ENCODE measurements around the gene SLC45A3.

Gene SLC45A3

DNA sequence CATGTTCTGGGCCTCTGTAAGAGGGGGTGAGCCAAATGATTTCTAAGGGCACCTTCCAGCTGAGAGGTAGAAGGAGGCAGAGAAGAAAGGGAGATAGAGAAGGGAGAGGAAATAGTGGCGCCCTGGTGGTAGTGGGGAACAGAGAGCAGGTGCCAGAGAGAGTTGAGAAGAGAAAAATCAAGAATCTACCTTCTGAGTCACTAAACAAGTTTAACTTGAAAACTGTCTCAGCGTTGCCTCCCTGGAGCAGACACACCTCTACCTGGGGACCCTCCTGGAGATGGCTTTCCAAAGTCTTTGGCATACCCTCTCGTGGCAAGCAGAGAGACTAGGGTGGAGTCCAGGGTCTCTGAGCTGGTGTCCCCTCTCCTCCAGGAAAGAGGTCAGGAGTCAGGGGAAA is 1.1 kb upstream of the SLC45A3 start:
- TF ChIP-seq EZH2 (IDR thresholded peaks at IDR 0.05; ENCODE audit: borderline replicate concordance, low read length), result no peak
- TF ChIP-seq, protein P1, sequence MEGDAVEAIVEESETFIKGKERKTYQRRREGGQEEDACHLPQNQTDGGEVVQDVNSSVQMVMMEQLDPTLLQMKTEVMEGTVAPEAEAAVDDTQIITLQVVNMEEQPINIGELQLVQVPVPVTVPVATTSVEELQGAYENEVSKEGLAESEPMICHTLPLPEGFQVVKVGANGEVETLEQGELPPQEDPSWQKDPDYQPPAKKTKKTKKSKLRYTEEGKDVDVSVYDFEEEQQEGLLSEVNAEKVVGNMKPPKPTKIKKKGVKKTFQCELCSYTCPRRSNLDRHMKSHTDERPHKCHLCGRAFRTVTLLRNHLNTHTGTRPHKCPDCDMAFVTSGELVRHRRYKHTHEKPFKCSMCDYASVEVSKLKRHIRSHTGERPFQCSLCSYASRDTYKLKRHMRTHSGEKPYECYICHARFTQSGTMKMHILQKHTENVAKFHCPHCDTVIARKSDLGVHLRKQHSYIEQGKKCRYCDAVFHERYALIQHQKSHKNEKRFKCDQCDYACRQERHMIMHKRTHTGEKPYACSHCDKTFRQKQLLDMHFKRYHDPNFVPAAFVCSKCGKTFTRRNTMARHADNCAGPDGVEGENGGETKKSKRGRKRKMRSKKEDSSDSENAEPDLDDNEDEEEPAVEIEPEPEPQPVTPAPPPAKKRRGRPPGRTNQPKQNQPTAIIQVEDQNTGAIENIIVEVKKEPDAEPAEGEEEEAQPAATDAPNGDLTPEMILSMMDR (IDR thresholded peaks at IDR 0.05; ENCODE audit: low read length), result no peak
- H3K4me2 ChIP-seq (ENCODE audit: low read length), result no peak overlapping the region
- H3K79me2 ChIP-seq (ENCODE audit: insufficient read depth, low read length), result no peaks in the 10 kb centered on the region
- H3K27me3 ChIP-seq (ENCODE audit: insufficient read depth, low read length), result no peaks in the 10 kb centered on the region; the same call in 1 of the 2 replicates
- no peaks in the 10 kb centered on the region for H4K20me1 ChIP-seq (ENCODE audit: insufficient read depth, low read length)
- no peaks in the 10 kb centered on the region for H3K36me3 ChIP-seq (ENCODE audit: insufficient read depth, low read length)
- no peak overlapping the region for H2AFZ ChIP-seq (ENCODE audit: low read length)
- H3K9me2 ChIP-seq (ENCODE audit: low read depth, low read length), result no peaks in the 10 kb centered on the region
- peaks cover 11% of the 10 kb centered on the region for H3K4me1 ChIP-seq (ENCODE audit: insufficient read depth, low read length, severe bottlenecking)
- no peak overlapping the region for H3K9ac ChIP-seq (ENCODE audit: low read length)
- H3K9me3 ChIP-seq (ENCODE audit: low read length), result no peaks in the 10 kb centered on the region
- no peak overlapping the region for H3K27ac ChIP-seq (ENCODE audit: low read depth, low read length, poor library complexity, severe bottlenecking)
- H3F3A ChIP-seq (ENCODE audit: insufficient read depth, low read length), result no peaks in the 10 kb centered on the region
- no peak overlapping the region for H3K4me3 ChIP-seq (ENCODE audit: low read depth, low read length, poor library complexity, severe bottlenecking)

DNA sequence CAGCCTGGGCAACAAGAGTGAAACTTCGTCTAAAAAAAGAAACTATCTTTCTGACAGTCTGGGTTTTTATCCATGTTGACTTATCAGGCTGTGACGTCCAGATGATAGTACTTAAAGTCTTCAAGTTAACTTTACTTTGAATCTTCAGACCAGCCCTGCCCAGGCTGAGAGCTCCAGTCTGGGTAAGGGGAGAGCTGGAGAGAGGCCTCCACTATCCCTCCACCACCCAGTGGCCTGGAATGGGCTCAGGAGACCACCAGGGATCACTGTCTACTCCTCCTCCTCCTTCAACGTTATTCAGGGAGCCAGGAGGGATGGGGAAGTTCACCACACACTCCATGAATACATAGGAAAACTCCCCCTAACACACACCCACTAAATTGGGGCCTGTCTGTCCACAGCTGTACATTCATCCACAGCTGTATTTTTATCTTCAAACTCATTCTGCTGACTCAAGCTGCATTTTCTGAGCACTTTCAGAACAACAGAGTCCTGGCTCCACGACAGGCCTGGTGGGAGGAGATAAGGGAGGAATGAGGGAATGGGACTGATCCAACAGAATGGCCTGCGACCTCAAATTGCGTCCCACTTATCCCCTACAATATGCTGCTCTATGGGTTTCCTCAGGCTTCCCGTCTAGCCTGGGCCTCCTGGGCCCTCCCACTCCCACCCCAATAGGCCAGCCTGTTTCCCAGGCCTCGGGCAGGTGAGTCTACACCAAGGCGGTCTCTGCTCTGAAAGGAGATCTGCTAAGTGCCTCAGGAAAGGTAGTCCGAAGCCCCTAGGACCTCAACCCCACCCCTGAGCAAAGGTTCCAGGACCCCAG is 1.8 kb downstream of the SLC45A3 start:
- no peaks in the 10 kb centered on the region for H4K20me1 ChIP-seq (ENCODE audit: insufficient read depth, low read length)
- no peak overlapping the region for H3K9ac ChIP-seq (ENCODE audit: low read length)
- no peaks in the 10 kb centered on the region for H3K9me3 ChIP-seq (ENCODE audit: low read length)
- H3K4me1 ChIP-seq (ENCODE audit: insufficient read depth, low read length, severe bottlenecking), result peaks cover 11% of the 10 kb centered on the region
- no peak overlapping the region for H3K4me2 ChIP-seq (ENCODE audit: low read length)
- no peaks in the 10 kb centered on the region for H3K36me3 ChIP-seq (ENCODE audit: insufficient read depth, low read length)
- no peak overlapping the region for H3K27ac ChIP-seq (ENCODE audit: low read depth, low read length, poor library complexity, severe bottlenecking)
- H3K27me3 ChIP-seq (ENCODE audit: insufficient read depth, low read length), result no peaks in the 10 kb centered on the region; the same call in 1 of the 2 replicates
- H3K9me2 ChIP-seq (ENCODE audit: low read depth, low read length), result no peaks in the 10 kb centered on the region
- H3K4me3 ChIP-seq (ENCODE audit: low read depth, low read length, poor library complexity, severe bottlenecking), result no peak overlapping the region
- no peak overlapping the region for H2AFZ ChIP-seq (ENCODE audit: low read length)
- TF ChIP-seq, protein P1 (IDR thresholded peaks at IDR 0.05; ENCODE audit: low read length), result no peak
- no peaks in the 10 kb centered on the region for H3F3A ChIP-seq (ENCODE audit: insufficient read depth, low read length)
- H3K79me2 ChIP-seq (ENCODE audit: insufficient read depth, low read length), result no peaks in the 10 kb centered on the region

DNA sequence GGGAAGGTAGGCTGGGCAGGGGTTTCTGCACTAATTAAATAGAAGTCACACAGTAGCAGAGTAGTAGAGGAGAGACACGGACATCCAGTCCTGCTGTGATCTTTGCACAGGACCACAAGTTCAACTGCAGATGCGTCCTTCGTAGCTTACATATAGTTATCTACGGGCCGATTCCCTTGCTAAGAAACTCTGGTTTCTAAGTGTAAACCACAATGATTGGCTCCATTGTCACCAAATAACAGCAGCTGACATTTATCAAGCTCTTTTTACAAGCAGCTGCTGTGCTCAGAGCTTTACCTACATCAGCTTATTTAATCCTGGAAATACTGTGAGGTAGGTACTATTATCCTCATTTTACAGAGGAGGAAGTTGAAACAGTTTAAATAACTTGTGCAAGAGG is 3.1 kb downstream of the SLC45A3 start:
- Histone ChIP-seq H3K4me1 (ENCODE audit: insufficient read depth, low read length, severe bottlenecking) (peaks cover 12% of the 10 kb centered on the region), H3K27ac (ENCODE audit: low read depth, low read length, poor library complexity, severe bottlenecking) (no peak overlapping the region), H2AFZ (ENCODE audit: low read length) (no peak overlapping the region)

More for the DNA sequence above, 3.1 kb downstream of the SLC45A3 start:
- Histone ChIP-seq H3K27me3 (ENCODE audit: insufficient read depth, low read length) (no peaks in the 10 kb centered on the region; the same call in 1 of the 2 replicates), H3K36me3 (ENCODE audit: insufficient read depth, low read length) (no peaks in the 10 kb centered on the region), H3K4me3 (ENCODE audit: low read depth, low read length, poor library complexity, severe bottlenecking) (no peak overlapping the region), H3K79me2 (ENCODE audit: insufficient read depth, low read length) (no peaks in the 10 kb centered on the region), H3K9me3 (ENCODE audit: low read length) (no peaks in the 10 kb centered on the region), H3K4me2 (ENCODE audit: low read length) (no peak overlapping the region), H4K20me1 (ENCODE audit: insufficient read depth, low read length) (no peaks in the 10 kb centered on the region), H3K9ac (ENCODE audit: low read length) (no peak overlapping the region), H3K9me2 (ENCODE audit: low read depth, low read length) (no peaks in the 10 kb centered on the region), H3F3A (ENCODE audit: insufficient read depth, low read length) (no peaks in the 10 kb centered on the region)
- TF ChIP-seq EZH2 (IDR thresholded peaks at IDR 0.05; ENCODE audit: borderline replicate concordance, low read length), result no peak
- TF ChIP-seq, protein P1 (IDR thresholded peaks at IDR 0.05; ENCODE audit: low read length), result no peak

All from OCI-LY1 (cell line).